ENCODE results near the gene ALPK3.

ALPK3 gene

DNA sequence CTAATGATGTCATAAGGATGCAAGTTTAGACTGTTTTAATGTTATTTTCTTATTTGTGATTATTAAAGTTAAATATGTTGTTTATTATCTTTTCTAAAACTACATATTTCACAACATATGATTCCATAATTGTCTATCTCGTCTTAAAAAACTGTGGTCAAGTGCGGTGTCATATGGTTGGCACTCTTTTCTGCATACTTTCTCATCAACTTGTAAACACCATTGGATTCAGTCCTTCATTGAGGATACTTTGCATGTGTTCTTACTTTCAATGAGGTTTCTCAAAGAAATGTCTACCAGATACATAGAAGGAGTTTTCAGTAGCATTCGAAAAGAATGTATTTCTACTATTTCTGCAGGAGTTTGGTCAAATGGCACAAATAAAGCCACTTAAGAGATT, 22.0 kb upstream of the ALPK3 start:
- no peak overlapping the region for H2AFZ ChIP-seq
- no peak for TF ChIP-seq CTCF (IDR thresholded peaks at IDR 0.05)
- no peaks in the 10 kb centered on the region for H3K9me3 ChIP-seq (ENCODE audit: control insufficient read depth, low read length)
- peaks cover 1% of the 10 kb centered on the region for H3K79me2 ChIP-seq
- no peak overlapping the region for H3K4me3 ChIP-seq (ENCODE audit: low read depth, low read length)
- no peak overlapping the region for H3K4me2 ChIP-seq (ENCODE audit: low read length)
- no peak overlapping the region for H3K9ac ChIP-seq
- H3K27ac ChIP-seq, result no peak overlapping the region
- H3K27me3 ChIP-seq (ENCODE audit: control insufficient read depth, insufficient read depth, low read length), result no peaks in the 10 kb centered on the region
- H3K36me3 ChIP-seq (ENCODE audit: control insufficient read depth, insufficient read depth, low read length), result no peaks in the 10 kb centered on the region
- H3K4me1 ChIP-seq, result no peaks in the 10 kb centered on the region

DNA sequence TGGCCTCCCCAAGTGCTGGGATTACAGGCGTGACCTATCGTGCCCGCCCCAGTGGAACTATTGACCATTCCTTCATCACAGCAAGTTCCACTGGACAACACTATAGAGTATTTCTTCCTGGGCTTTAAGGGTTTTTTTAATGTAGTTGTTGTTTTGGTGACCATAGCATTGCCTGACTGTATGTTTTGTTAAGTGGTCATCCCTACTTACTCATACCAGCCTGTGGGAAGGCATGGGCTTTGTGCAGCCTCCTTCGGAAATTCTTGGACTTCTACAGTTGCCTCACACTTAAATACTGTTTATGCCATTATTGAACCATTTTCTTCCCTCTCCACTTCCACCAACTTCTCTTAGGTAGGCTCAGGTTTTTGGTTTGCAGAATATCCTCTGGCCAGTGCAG, 19.9 kb upstream of the ALPK3 start:
- Histone ChIP-seq H3K79me2 (no peaks in the 10 kb centered on the region), H3K9me3 (ENCODE audit: control insufficient read depth, low read length) (no peaks in the 10 kb centered on the region), H3K9ac (no peak overlapping the region), H3K4me3 (ENCODE audit: low read depth, low read length) (no peak overlapping the region), H3K27ac (no peak overlapping the region), H3K36me3 (ENCODE audit: control insufficient read depth, insufficient read depth, low read length) (no peaks in the 10 kb centered on the region), H3K27me3 (ENCODE audit: control insufficient read depth, insufficient read depth, low read length) (no peaks in the 10 kb centered on the region), H3K4me1 (no peaks in the 10 kb centered on the region), H3K4me2 (ENCODE audit: low read length) (no peak overlapping the region), H2AFZ (no peak overlapping the region)
- TF ChIP-seq CTCF (IDR thresholded peaks at IDR 0.05), result no peak

- Histone ChIP-seq H3K9ac (no peak overlapping the region), H3K9me3 (ENCODE audit: control insufficient read depth, low read length) (no peaks in the 10 kb centered on the region), H3K4me3 (ENCODE audit: low read depth, low read length) (no peak overlapping the region), H3K36me3 (ENCODE audit: control insufficient read depth, insufficient read depth, low read length) (no peaks in the 10 kb centered on the region), H3K4me1 (no peaks in the 10 kb centered on the region), H2AFZ (no peak overlapping the region), H3K79me2 (no peaks in the 10 kb centered on the region), H3K27ac (no peak overlapping the region), H3K4me2 (ENCODE audit: low read length) (no peak overlapping the region), H3K27me3 (ENCODE audit: control insufficient read depth, insufficient read depth, low read length) (no peaks in the 10 kb centered on the region)
- TF ChIP-seq CTCF (IDR thresholded peaks at IDR 0.05), result no peak
Observed at GRCh38 chr15:84797801-84798200, 19.4 kb upstream of the ALPK3 start.

DNA sequence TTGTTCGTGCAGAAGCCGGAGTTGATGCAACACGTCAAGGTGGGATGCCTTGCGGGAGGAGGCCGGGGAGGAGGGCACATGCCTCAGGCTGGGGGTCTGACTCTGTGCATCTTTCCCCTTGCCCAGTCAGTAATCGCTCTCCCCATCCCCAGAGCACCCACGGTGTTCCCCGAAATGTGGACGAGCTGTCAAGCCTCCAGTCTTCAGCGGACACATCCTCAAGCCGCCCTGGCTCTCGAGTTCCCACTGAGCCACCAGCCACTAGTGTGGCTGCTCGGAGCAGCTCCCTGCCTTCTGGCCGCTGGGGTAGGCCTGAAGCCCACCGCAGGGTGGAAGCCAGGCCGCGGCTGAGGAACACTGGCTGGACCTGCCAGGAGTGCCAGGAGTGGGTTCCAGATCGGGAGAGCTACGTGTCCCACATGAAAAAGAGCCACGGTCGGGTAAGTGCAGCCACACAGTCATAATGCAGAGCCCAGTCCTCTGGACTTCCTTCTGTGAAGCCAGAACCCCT, 18.7 kb upstream of the ALPK3 start:
- H3K9me3 ChIP-seq (ENCODE audit: control insufficient read depth, low read length), result no peaks in the 10 kb centered on the region

More for the DNA sequence above, 18.7 kb upstream of the ALPK3 start:
- no peak overlapping the region for H3K4me2 ChIP-seq (ENCODE audit: low read length)
- no peak overlapping the region for H3K27ac ChIP-seq
- no peak overlapping the region for H2AFZ ChIP-seq
- H3K79me2 ChIP-seq, result no peaks in the 10 kb centered on the region
- H3K4me1 ChIP-seq, result no peaks in the 10 kb centered on the region
- H3K9ac ChIP-seq, result no peak overlapping the region
- no peak for TF ChIP-seq CTCF (IDR thresholded peaks at IDR 0.05)
- H3K4me3 ChIP-seq (ENCODE audit: low read depth, low read length), result no peak overlapping the region
- no peaks in the 10 kb centered on the region for H3K27me3 ChIP-seq (ENCODE audit: control insufficient read depth, insufficient read depth, low read length)
- no peaks in the 10 kb centered on the region for H3K36me3 ChIP-seq (ENCODE audit: control insufficient read depth, insufficient read depth, low read length)
